GM21576 (cell line): ENCODE measurements around the gene ADAMTS6.
"Not testable (repeated sequence)": the region's sequence is repeated elsewhere in the genome, so short reads cannot be mapped to it uniquely, and the experiment has no call there.

Experiments used
- ATAC-seq: cut with Tn5 transposase; IDR thresholded peaks from one replicate; pipeline ENCODE4 v1.9.1; 2021; ENCODE audit warnings: mild to moderate bottlenecking, moderate library complexity; ENCODE audit not compliant: unreplicated experiment

The ADAMTS6 gene

GRCh38 chr5:65203746-65204145, 278.0 kb downstream of the ADAMTS6 start:
- no peak for ATAC-seq

GRCh38 chr5:65199993-65200675, 281.6 kb downstream of the ADAMTS6 start:
- no peak for ATAC-seq

DNA sequence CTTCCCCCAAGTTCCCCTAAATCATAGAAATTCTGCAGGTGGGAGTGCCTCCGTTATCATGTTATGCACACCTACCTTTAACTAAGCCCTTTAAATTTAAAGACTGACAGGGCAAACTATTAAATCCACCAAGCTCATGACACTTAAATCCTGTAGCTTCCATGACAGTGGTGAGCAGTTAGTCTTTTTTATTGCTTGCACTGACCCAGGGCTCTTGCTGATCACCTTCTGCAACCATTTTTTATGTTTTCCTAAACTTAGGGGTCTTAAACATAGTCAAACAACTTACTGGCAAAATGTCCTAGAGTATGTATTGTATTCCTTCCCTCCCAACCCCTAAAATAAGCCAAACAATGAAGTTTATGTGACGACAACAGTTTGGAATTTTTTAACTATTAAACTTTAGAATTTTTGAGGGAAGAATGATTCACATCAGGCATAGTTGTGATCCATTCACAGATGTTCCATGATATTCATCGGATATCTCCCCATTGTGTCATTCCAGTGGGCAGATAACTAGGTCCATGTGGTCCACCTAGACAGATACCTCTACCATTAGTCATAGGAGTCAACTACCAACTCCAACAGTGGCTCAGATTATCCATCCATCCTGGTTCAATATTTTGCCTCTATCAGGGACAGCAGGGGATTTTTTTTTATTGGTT, 283.1 kb downstream of the ADAMTS6 start:
- ATAC-seq, result no peak

GRCh38 chr5:65197531-65198455, 283.9 kb downstream of the ADAMTS6 start:
- ATAC-seq, result no peak

DNA sequence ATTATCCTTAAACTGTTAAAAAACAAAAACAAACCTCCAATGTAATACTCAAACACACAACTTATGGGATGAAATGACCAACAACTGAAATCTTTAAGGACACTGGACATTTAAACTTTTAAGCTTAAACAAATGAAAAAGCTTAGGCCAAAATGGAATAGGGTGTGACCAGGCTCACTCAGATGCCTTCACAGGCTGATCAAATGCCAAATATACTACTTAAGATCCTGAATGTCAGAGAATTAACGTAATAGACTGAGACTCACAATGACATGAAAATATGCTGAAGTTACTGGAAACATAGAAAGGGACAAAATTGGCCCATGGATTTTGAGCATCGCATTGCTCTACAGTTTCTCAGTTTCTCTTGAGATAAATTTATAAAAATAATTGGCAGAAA, 286.8 kb downstream of the ADAMTS6 start:
- no peak for ATAC-seq

DNA sequence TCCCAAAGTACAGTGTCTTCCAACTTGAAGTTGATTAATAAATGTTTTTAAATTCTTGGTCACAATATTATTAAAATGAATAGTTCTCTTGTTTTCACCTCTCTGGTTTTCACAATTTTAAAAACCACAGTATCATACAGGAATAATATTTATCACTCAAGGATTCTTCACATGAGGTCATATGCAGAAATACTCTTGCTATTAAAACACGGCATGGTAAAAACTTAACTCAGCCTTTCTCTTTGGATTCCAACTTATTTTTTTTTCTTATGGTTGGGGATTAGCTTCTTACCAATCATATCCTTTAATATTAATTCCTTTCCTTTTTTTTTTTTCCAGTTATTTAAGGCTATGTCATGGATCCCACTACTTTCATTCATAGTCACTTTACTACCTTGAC, 289.4 kb downstream of the ADAMTS6 start:
- no peak for ATAC-seq

DNA sequence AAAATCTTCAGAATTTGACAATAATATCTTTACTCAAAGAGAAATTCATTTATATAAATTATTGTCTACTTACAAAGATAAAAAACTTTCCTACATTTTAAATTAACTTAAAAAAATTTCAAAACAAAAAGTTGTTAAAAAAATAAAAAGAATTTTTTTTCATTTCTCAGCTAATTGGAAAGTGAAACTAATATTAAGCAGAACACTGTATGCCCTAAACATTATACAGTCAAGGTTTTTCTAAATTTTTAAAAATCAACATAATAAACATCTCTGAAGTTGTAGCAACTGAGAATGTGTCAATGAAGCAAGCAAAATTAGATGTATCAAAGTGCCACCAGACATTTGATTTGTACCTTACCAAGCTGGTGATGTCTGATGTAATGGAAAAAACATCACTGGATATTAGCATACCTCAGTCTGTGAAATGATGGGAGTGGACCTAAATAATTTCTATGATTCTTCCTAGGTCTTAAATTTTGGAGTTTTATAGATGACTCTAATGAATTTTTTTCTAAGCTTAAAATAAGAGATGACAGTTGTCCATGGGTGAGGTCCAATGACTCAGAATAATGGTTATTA, 290.1 kb downstream of the ADAMTS6 start:
- no peak for ATAC-seq

DNA sequence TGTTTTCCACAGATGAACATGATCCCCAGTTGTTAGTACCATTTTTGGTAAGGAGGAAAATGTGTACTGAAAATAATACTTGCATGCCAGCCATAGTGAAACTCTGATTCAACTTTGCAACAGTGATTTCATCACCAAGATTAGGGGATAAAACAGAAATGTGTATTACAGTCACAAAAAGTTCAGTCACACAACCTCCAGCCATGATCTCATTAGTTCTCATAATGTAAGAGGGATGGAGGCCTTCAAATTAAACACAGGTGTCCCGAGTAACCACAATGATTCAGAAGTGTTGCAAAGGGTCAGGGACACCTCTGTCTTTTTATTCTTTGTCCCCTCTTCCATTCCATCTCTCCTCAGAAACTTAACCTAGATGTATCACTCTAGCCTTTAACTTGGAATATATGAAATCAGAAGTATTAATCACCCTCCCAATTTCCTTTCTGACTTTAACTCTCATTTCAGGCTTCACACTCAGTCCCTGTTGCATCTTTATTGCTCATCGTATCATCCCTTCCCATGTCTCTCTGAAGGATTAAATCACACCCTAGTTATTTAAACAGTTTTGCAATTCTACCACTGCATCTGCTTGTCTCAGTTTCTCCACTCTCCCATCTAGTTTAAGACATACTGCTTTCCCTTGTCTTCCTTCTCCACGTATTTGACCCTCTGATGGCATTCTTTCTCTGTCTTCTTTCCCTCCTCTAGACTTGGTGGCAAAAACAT, 291.2 kb downstream of the ADAMTS6 start:
- peak; percentile 61 for ATAC-seq

GRCh38 chr5:65186646-65187227, 295.0 kb downstream of the ADAMTS6 start:
- ATAC-seq, result no peak

- ATAC-seq, result no peak
Observed at GRCh38 chr5:65185468-65185867, 296.3 kb downstream of the ADAMTS6 start.

GRCh38 chr5:65184780-65185179, 296.9 kb downstream of the ADAMTS6 start:
- no peak for ATAC-seq

DNA sequence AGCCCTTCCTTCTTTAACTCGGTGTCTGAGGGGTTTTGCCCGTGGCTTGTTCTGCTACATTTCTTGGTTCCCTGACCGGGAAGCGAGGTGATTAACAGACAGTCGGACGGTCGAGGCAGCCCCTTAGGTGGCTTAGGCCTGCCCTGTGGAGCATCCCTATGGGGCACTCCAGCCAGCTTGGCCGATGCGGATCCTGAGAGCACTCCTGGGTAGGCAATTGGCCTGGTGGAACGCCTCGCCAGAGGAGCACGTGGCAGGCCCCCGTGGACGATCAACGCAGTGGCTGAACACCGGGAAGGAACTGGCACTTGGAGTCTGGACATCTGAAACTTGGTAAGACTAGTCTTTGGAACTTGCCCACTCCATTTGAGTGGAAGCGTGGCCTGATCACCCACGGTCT, 307.5 kb downstream of the ADAMTS6 start:
- ATAC-seq, result not testable (repeated sequence)

DNA sequence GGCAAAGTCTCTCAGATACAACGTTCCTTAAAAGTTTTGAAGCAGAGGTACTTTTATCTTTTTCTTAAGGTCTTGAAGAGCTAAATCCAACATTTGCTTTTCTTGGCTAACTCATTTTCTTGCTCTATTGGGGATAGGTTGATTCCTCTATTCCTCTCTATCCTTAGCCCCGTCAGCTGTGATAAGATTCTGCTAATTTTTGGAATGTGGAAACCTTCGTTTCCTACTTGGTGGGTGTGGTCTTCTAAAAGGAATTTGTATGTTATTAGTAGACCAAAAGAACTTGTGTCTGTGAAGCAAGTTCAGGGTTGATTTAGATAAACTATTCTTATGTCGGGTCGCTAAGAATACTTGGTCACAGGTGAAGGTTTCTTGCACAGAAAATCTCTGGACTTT, 308.6 kb downstream of the ADAMTS6 start:
- ATAC-seq, result no peak

GRCh38 chr5:65172486-65173129, 309.1 kb downstream of the ADAMTS6 start:
- ATAC-seq, result peak; percentile 99

GRCh38 chr5:65171645-65172044, 310.1 kb downstream of the ADAMTS6 start:
- no peak for ATAC-seq

DNA sequence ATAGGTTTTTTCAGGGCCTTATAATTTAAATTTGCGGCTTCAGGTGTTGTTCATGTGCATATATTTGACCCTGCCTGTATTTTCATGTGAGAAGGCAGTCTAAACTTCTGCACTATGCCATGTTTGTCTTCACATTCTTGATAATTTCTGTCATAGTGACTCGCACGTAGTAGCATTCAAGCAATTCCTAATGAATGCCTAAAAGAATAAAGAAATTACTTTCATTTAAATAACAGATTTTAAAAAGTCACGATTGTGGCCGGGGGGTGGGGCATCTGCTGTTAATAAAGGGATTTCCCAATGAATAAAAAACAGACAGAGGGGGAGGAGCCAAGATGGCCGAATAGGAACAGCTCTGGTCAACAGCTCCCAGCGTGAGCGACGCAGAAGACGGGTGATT, 318.0 kb downstream of the ADAMTS6 start:
- no peak for ATAC-seq

DNA sequence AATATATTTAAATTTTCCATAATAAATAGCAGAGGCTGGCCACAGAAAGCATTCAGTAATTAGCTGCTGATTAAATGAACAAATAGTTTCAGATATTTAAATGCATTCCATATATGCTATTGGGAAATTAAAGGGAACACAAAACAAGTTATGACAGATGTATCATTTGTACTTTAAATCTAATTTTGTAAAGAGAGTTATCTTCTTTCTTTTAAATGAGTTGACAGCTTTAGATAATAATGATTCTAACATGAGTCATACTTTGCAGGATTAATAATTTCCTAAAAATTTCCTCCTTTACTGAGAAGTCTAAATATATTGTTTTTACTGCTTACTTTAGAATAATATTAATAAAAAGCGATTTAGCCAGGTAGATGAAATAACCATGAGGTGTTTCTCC, 320.1 kb downstream of the ADAMTS6 start:
- ATAC-seq, result no peak

GRCh38 chr5:65157906-65158603, 323.7 kb downstream of the ADAMTS6 start:
- ATAC-seq, result no peak

DNA sequence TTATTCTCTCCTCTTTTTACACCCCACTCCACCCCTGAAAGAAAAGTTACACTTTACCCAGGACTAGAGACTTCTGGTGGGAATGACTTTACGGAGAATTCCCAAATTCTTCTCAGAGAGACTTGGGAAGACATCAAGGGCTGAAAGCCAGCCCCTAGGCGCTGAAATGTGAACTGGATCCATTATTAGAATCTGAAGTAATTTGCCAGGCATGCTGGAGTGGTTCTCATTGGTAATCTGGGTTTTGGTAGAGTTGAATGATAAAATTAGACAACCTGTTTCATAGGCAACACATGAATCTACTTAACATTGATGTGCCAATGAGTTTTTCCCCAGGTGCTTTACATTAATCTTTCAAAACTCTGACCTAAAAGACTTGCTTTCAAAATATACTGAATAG, 324.8 kb downstream of the ADAMTS6 start:
- ATAC-seq, result no peak
